BLaER1 treated with 17β-estradiol and CSF1 and Interleukin-3, amounts not matched to agents 10 nM and 100 nM (cell line): Measurements from ENCODE around the gene DNAH14.
A peak's percentile ranks its signal among the peaks of the same experiment; 100 is the strongest.
"Not testable (repeated sequence)": the region's sequence is repeated elsewhere in the genome, so short reads cannot be mapped to it uniquely, and the experiment has no call there.

Source experiments
- H3K27ac ChIP-seq, 11 experiments: shearing (Covaris generic); formaldehyde crosslinking; 2 replicates each; pipeline ENCODE4 v1.8.1; 2022
- H3K27me3 ChIP-seq, 11 experiments: shearing (Covaris generic); formaldehyde crosslinking; 2 replicates each; pipeline ENCODE4 v1.8.1; 2022
- H3K36me3 ChIP-seq, 11 experiments: shearing (Covaris generic); formaldehyde crosslinking; 2 replicates each; pipeline ENCODE4 v1.8.1; 2022
- H3K4me1 ChIP-seq, 10 experiments: shearing (Covaris generic); formaldehyde crosslinking; 2 replicates each; pipeline ENCODE4 v1.8.1; 2022
- H3K4me2 ChIP-seq, 11 experiments: shearing (Covaris generic); formaldehyde crosslinking; 2 replicates each; pipeline ENCODE4 v1.8.1; 2022
- H3K4me3 ChIP-seq, 10 experiments: shearing (Covaris generic); formaldehyde crosslinking; 2 replicates each; pipeline ENCODE4 v1.8.1; 2022
- H3K9ac ChIP-seq, 11 experiments: shearing (Covaris generic); formaldehyde crosslinking; 2 replicates each; pipeline ENCODE4 v1.8.1; 2022
- H3K9me3 ChIP-seq, 11 experiments: shearing (Covaris generic); formaldehyde crosslinking; replicated peaks in 1 of 11; 2 replicates each; pipeline ENCODE4 v1.8.1; 2022
- H4K20me1 ChIP-seq, 11 experiments: shearing (Covaris generic); formaldehyde crosslinking; 2 replicates each; pipeline ENCODE4 v1.8.1; 2022
- Cebpa-rat ChIP-seq, 11 experiments: shearing (Covaris generic); IDR thresholded peaks; 2 replicates each; pipeline ENCODE4 v1.8.1; 2022

The DNAH14 gene

DNA sequence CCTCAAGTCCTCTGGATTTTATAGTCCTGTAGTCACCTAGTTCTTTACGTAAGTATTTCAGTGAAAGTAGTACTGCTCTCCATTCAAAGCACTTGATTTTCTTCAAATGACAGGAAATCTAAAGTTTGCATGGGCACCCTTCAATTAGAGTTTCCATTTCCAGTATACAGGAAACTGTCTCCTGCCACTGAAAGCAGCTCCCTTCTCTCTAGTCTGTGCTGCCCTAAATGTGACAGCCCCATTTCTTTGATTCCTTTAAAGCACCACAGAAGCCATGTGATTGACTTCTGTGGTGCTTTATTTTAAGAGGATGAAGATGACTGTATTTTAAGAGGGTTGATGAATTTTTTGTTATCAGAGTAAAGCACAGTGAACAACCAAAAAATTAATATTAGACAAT is 226.1 kb downstream of the DNAH14 start:
- Histone ChIP-seq H3K27me3 (peaks cover 85 to 96% (median 90%) of the 10 kb centered on the region in 11 experiments), H3K4me2 (peak overlapping the region; percentile 47 to 75 (median 62); a peak in 19 of 22 replicates), H3K27ac (no peak overlapping the region)

DNA sequence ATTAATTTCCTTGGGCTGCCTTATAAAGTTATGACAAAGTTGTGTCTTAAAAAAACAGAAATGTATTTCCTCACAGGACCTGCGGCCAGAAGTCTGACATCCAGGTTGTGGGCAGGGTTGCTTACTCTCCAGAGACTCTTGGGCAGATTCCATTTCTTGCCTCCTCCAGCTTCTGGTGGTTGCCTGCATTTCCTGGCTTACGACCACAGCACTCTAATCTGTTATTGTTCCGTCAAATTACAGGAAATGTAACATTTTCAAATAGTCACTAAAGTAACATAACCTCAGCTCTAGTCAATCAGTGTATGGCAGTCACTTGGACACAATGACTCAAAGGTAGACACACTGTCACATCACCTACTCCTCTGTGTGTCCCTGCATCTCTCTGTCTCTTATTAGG is 226.8 kb downstream of the DNAH14 start:
- H3K27ac ChIP-seq, result no peak overlapping the region
- no peaks in the 10 kb centered on the region for H3K36me3 ChIP-seq
- H4K20me1 ChIP-seq, result peaks cover 0 to 11% (median 0%) of the 10 kb centered on the region in 11 experiments; a peak in 3 of 22 replicates
- peak overlapping the region; percentile 47 to 75 (median 62); a peak in 21 of 22 replicates for H3K4me2 ChIP-seq
- peaks cover 11 to 22% (median 17%) of the 10 kb centered on the region in 10 experiments; a peak in 19 of 20 replicates for H3K4me1 ChIP-seq
- H3K9ac ChIP-seq, result no peak overlapping the region
- H3K4me3 ChIP-seq, result peak overlapping the region in 1 of 10 experiments; percentile 32; a peak in 1 of 20 replicates
- peaks cover 87 to 96% (median 91%) of the 10 kb centered on the region in 11 experiments for H3K27me3 ChIP-seq
- TF ChIP-seq Cebpa-rat (IDR thresholded peaks at IDR 0.05), result peak in 6 of 11 experiments; percentile 16 to 88 (median 68); a peak in 7 of 22 replicates
- no peaks in the 10 kb centered on the region for H3K9me3 ChIP-seq

More for the DNA sequence above, 226.1 kb downstream of the DNAH14 start:
- H3K36me3 ChIP-seq, result no peaks in the 10 kb centered on the region
- H3K9me3 ChIP-seq, result no peaks in the 10 kb centered on the region
- TF ChIP-seq Cebpa-rat (IDR thresholded peaks at IDR 0.05), result no peak
- H4K20me1 ChIP-seq, result peaks cover 0 to 11% (median 0%) of the 10 kb centered on the region in 11 experiments; a peak in 3 of 22 replicates
- no peak overlapping the region for H3K4me3 ChIP-seq
- no peak overlapping the region for H3K9ac ChIP-seq
- peaks cover 11 to 22% (median 17%) of the 10 kb centered on the region in 10 experiments; a peak in 19 of 20 replicates for H3K4me1 ChIP-seq

- H3K27me3 ChIP-seq, result peaks cover 77 to 96% (median 88%) of the 10 kb centered on the region in 11 experiments
- H3K4me1 ChIP-seq, result peaks cover 11 to 22% (median 17%) of the 10 kb centered on the region in 10 experiments; a peak in 19 of 20 replicates
- H3K4me3 ChIP-seq, result no peak overlapping the region
- peaks cover 0 to 11% (median 0%) of the 10 kb centered on the region in 11 experiments; a peak in 3 of 22 replicates for H4K20me1 ChIP-seq
- peaks cover 0 to 5% (median 0%) of the 10 kb centered on the region in 11 experiments; a peak in 1 of 22 replicates for H3K9me3 ChIP-seq
- TF ChIP-seq Cebpa-rat (IDR thresholded peaks at IDR 0.05), result no peak
- H3K4me2 ChIP-seq, result no peak overlapping the region
- H3K27ac ChIP-seq, result no peak overlapping the region
- no peak overlapping the region for H3K9ac ChIP-seq
- no peaks in the 10 kb centered on the region for H3K36me3 ChIP-seq
Measured at GRCh38 chr1:225158291-225158690, 228.8 kb downstream of the DNAH14 start.

GRCh38 chr1:225159793-225160192 is 230.3 kb downstream of the DNAH14 start:
- Histone ChIP-seq H3K4me3 (no peak overlapping the region), H4K20me1 (peaks cover 0 to 11% (median 0%) of the 10 kb centered on the region in 11 experiments; a peak in 3 of 22 replicates), H3K27ac (no peak overlapping the region), H3K9ac (no peak overlapping the region), H3K4me1 (peaks cover 11 to 22% (median 17%) of the 10 kb centered on the region in 10 experiments; a peak in 19 of 20 replicates), H3K9me3 (peaks cover 0 to 5% (median 0%) of the 10 kb centered on the region in 11 experiments; a peak in 1 of 22 replicates), H3K27me3 (peaks cover 64 to 84% (median 78%) of the 10 kb centered on the region in 11 experiments), H3K36me3 (no peaks in the 10 kb centered on the region), H3K4me2 (no peak overlapping the region)
- no peak for TF ChIP-seq Cebpa-rat (IDR thresholded peaks at IDR 0.05)

- H3K27me3 ChIP-seq, H3K9ac ChIP-seq, H3K4me2 ChIP-seq, H3K4me3 ChIP-seq, H3K27ac ChIP-seq, H4K20me1 ChIP-seq, H3K36me3 ChIP-seq, H3K4me1 ChIP-seq: not testable (repeated sequence)
- H3K9me3 ChIP-seq, result peaks cover 49 to 61% (median 56%) of the 10 kb centered on the region in 11 experiments
Measured at GRCh38 chr1:225177409-225177808, 247.9 kb downstream of the DNAH14 start.

DNA sequence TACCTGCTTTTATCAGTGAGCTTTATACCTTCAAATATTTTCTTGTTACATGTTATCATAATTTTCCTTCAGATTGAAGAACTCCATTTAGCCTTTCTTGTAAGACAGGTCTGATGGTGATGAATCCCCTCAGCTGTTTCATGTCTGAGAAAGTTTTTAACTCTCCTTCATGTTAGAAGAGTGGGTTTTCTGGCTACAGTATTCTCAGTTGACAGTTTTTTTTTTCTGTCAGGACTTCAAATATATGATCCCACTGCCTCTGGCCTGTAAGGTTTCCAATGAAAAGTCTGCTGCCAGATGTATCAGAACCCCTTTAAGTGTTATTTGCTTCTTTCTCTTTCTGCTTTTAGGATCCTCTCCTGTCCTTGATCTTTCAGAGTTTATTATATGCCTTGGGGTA is 250.2 kb downstream of the DNAH14 start:
- Histone ChIP-seq H4K20me1 (no peaks in the 10 kb centered on the region), H3K4me2 (no peak overlapping the region), H3K36me3 (peaks cover 0 to 8% (median 0%) of the 10 kb centered on the region in 11 experiments; a peak in 5 of 22 replicates), H3K4me1 (no peaks in the 10 kb centered on the region), H3K27me3 (no peaks in the 10 kb centered on the region), H3K9ac (no peak overlapping the region), H3K9me3 (peaks cover 47 to 68% (median 58%) of the 10 kb centered on the region in 11 experiments), H3K27ac (no peak overlapping the region; a peak in 1 of 22 replicates), H3K4me3 (no peak overlapping the region)
- TF ChIP-seq Cebpa-rat (IDR thresholded peaks at IDR 0.05), result no peak

DNA sequence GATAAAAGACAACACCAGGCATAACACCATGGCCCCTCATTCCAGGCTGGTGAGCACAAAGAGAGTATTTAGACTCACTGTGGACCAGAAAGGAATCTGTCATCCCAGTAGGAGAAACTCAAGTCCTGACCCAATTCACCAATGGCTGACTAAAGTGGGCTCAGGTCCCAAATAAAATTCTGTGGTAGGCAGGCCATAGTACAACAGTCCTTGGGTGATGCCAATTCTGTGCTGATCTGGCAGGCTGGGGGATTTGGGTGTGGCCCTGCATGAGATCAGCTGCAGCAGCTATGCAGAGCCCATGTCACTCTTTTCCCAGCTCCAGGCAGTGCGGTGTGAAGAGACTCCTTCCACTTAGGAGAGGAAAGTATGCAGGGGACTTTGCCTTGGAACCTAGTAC is 253.2 kb downstream of the DNAH14 start:
- no peak overlapping the region for H3K4me2 ChIP-seq
- H3K27me3 ChIP-seq, result no peaks in the 10 kb centered on the region
- H3K27ac ChIP-seq, result no peak overlapping the region
- H3K4me3 ChIP-seq, result no peak overlapping the region
- peaks cover 33 to 47% (median 39%) of the 10 kb centered on the region in 11 experiments for H3K9me3 ChIP-seq
- H4K20me1 ChIP-seq, result no peaks in the 10 kb centered on the region
- H3K9ac ChIP-seq, result no peak overlapping the region
- no peaks in the 10 kb centered on the region for H3K4me1 ChIP-seq
- TF ChIP-seq Cebpa-rat (IDR thresholded peaks at IDR 0.05), result no peak
- H3K36me3 ChIP-seq, result peaks cover 0 to 4% (median 0%) of the 10 kb centered on the region in 11 experiments; a peak in 5 of 22 replicates

GRCh38 chr1:225191199-225191753 is 261.8 kb downstream of the DNAH14 start:
- no peak for TF ChIP-seq Cebpa-rat (IDR thresholded peaks at IDR 0.05)
- Histone ChIP-seq H3K36me3 (no peaks in the 10 kb centered on the region), H3K9ac (no peak overlapping the region), H4K20me1 (no peaks in the 10 kb centered on the region), H3K4me2 (no peak overlapping the region), H3K9me3 (peaks cover 22 to 48% (median 35%) of the 10 kb centered on the region in 11 experiments), H3K4me1 (no peaks in the 10 kb centered on the region), H3K27me3 (no peaks in the 10 kb centered on the region), H3K4me3 (no peak overlapping the region), H3K27ac (no peak overlapping the region)

- Histone ChIP-seq H3K4me3 (no peak overlapping the region), H3K27me3 (no peaks in the 10 kb centered on the region), H3K36me3 (no peaks in the 10 kb centered on the region), H3K27ac (no peak overlapping the region), H4K20me1 (no peaks in the 10 kb centered on the region), H3K9me3 (peaks cover 0 to 20% (median 10%) of the 10 kb centered on the region in 11 experiments; a peak in 12 of 22 replicates), H3K4me1 (peaks cover 0 to 15% (median 8%) of the 10 kb centered on the region in 10 experiments; a peak in 10 of 20 replicates), H3K4me2 (no peak overlapping the region), H3K9ac (no peak overlapping the region)
- no peak for TF ChIP-seq Cebpa-rat (IDR thresholded peaks at IDR 0.05)
Measured at GRCh38 chr1:225201447-225201846, 272.0 kb downstream of the DNAH14 start.
